H1 (cell line): ENCODE data around the gene FAM241A. TPM values are rescaled to one million over a fixed set of nuclear protein-coding genes. Genes with fewer than 3 reads are reported as not detected.

Experiments
- CTCF ChIA-PET: fragments of 300-600 bp; sonication (Branson Sonifier 250); formaldehyde crosslinking; loops from one replicate; lab custom pipeline; 2021; ENCODE audit not compliant: partially characterized antibody; lab: Charles Lee
- POLR2A ChIA-PET: fragments of 300-600 bp; sonication (Branson Sonifier 250); formaldehyde crosslinking; loops from one replicate; lab custom pipeline; 2021; ENCODE audit warnings: inconsistent platforms; ENCODE audit not compliant: partially characterized antibody; lab: Charles Lee
- DNase-seq, 2 experiments: peaks; one replicate each; pipeline versions ENCODE4 v3.0.0 to v3.0.0-alpha.2; 2010 to 2022; ENCODE audit warnings: low spot score in 2 of 2, low read depth in 1 of 2, mixed read lengths in 1 of 2
- FAIRE-seq: peaks from 2 replicates; lab custom pipeline; 2011; peaks lifted over from hg19 to GRCh38; lab: Jason Lieb, UNC
- H2AFZ ChIP-seq: 2 replicates; pipeline ENCODE4 v1.8.1; 2012; ENCODE audit warnings: low read length, inconsistent platforms
- H2AK5ac ChIP-seq: 2 replicates; pipeline ENCODE4 v1.6.1; 2013; ENCODE audit warnings: low read depth, low read length
- H2BK120ac ChIP-seq: replicated peaks from 2 replicates; pipeline ENCODE3; 2013; ENCODE audit warnings: low read depth, low read length, inconsistent platforms
- H2BK12ac ChIP-seq: 2 replicates; pipeline ENCODE4 v1.6.1; 2013; ENCODE audit warnings: low read depth, low read length
- H2BK15ac ChIP-seq: 2 replicates; pipeline ENCODE4 v1.6.1; 2013; ENCODE audit warnings: low read length
- H2BK20ac ChIP-seq: 2 replicates; pipeline ENCODE4 v1.6.1; 2013; ENCODE audit warnings: low read length
- H2BK5ac ChIP-seq: 2 replicates; pipeline ENCODE4 v1.6.1; 2013; ENCODE audit warnings: low read depth, low read length
- H3K14ac ChIP-seq: 2 replicates; pipeline ENCODE4 v1.6.1; 2013; ENCODE audit warnings: inconsistent platforms; ENCODE audit not compliant: insufficient read length
- H3K18ac ChIP-seq: 2 replicates; pipeline ENCODE4 v1.6.1; 2013; ENCODE audit warnings: low read length; ENCODE audit errors: extremely low read depth
- H3K23ac ChIP-seq: 2 replicates; pipeline ENCODE4 v1.6.1; 2013; ENCODE audit warnings: inconsistent platforms; ENCODE audit not compliant: insufficient read length
- H3K23me2 ChIP-seq: 2 replicates; pipeline ENCODE4 v1.6.1; 2013; ENCODE audit warnings: low read depth, low read length
- H3K27ac ChIP-seq: 2 replicates; pipeline ENCODE4 v1.6.1; 2011; ENCODE audit warnings: low read depth, low read length, inconsistent platforms
- H3K27me3 ChIP-seq, 4 experiments: replicated peaks in 1 of 4; 1 replicate in 1 of 4; 2 replicates in 3 of 4; pipeline versions ENCODE4 v1.6.1 to v1.8.1; 2011 to 2013; ENCODE audit warnings: low read length in 3 of 4, mild to moderate bottlenecking in 3 of 4, inconsistent platforms in 2 of 4, mixed read lengths in 2 of 4, moderate library complexity in 1 of 4; ENCODE audit not compliant: control insufficient read depth in 3 of 4, insufficient read depth in 3 of 4; ENCODE audit errors: extremely low read depth in 1 of 4
- H3K36me3 ChIP-seq, 4 experiments: 2 replicates each; pipeline versions ENCODE4 v1.6.1 to v1.8.1; 2011 to 2013; ENCODE audit warnings: mild to moderate bottlenecking in 4 of 4, low read length in 3 of 4, moderate library complexity in 2 of 4, control low read depth in 1 of 4, inconsistent platforms in 1 of 4; ENCODE audit not compliant: insufficient read depth in 4 of 4, control insufficient read depth in 2 of 4
- H3K4ac ChIP-seq: replicated peaks from 2 replicates; pipeline ENCODE3; 2013; ENCODE audit warnings: low read length, low read depth, mixed read lengths, inconsistent platforms; ENCODE audit not compliant: insufficient read length
- H3K4me1 ChIP-seq, 4 experiments: replicated peaks in 1 of 4; 1 replicate in 1 of 4; 2 replicates in 3 of 4; pipeline versions ENCODE4 v1.6.1 to v1.8.1; 2011 to 2013; ENCODE audit warnings: low read length in 3 of 4, inconsistent platforms in 2 of 4, mixed read lengths in 1 of 4; ENCODE audit not compliant: insufficient read depth in 4 of 4, control insufficient read depth in 3 of 4
- H3K4me2 ChIP-seq, 2 experiments: 2 replicates each; pipeline versions ENCODE4 v1.6.1 to v1.8.1; 2011 to 2013; ENCODE audit warnings: low read depth in 2 of 2, low read length in 2 of 2, control low read depth in 1 of 2, inconsistent platforms in 1 of 2, mild to moderate bottlenecking in 1 of 2; ENCODE audit not compliant: insufficient read depth in 1 of 2
- H3K4me3 ChIP-seq, 4 experiments: fragments of 200-600, 300-600 bp in 1 of 4; sonication (generic), shearing (Covaris generic), sonication (Bioruptor Twin) in 1 of 4; 2 replicates each; pipeline versions ENCODE4 v1.5.1 to v1.8.1; 2011 to 2016; ENCODE audit warnings: low read length in 4 of 4, low read depth in 3 of 4, control low read depth in 2 of 4, inconsistent platforms in 2 of 4, mild to moderate bottlenecking in 2 of 4, mixed read lengths in 1 of 4, moderate library complexity in 1 of 4; ENCODE audit not compliant: insufficient read depth in 2 of 4; ENCODE audit errors: extremely low read depth in 1 of 4
- H3K56ac ChIP-seq: replicated peaks from 2 replicates; pipeline ENCODE3; 2013; ENCODE audit warnings: low read depth, mild to moderate bottlenecking, mixed read lengths, low read length, inconsistent platforms; ENCODE audit not compliant: insufficient read length
- H3K79me1 ChIP-seq: 2 replicates; pipeline ENCODE4 v1.6.1; 2013; ENCODE audit warnings: low read depth, low read length, control low read depth
- H3K79me2 ChIP-seq, 2 experiments: 2 replicates each; pipeline versions ENCODE4 v1.6.1 to v1.8.1; 2012 to 2013; ENCODE audit warnings: low read length in 2 of 2, mild to moderate bottlenecking in 2 of 2, inconsistent platforms in 1 of 2; ENCODE audit not compliant: insufficient read depth in 2 of 2, control insufficient read depth in 1 of 2
- H3K9ac ChIP-seq, 4 experiments: replicated peaks in 1 of 4; 1 replicate in 1 of 4; 2 replicates in 3 of 4; pipeline versions ENCODE4 v1.6.1 to v1.8.1; 2011 to 2013; ENCODE audit warnings: low read depth in 3 of 4, low read length in 3 of 4, control low read depth in 2 of 4, mild to moderate bottlenecking in 2 of 4, moderate library complexity in 2 of 4, inconsistent platforms in 1 of 4; ENCODE audit errors: extremely low read depth in 1 of 4
- H3K9me3 ChIP-seq, 2 experiments: 2 replicates each; pipeline versions ENCODE4 v1.6.1 to v1.8.1; 2012 to 2013; ENCODE audit warnings: mild to moderate bottlenecking in 2 of 2, moderate library complexity in 2 of 2, control low read depth in 1 of 2, inconsistent platforms in 1 of 2, low read depth in 1 of 2, low read length in 1 of 2, mixed read lengths in 1 of 2; ENCODE audit not compliant: insufficient read depth in 2 of 2
- H4K20me1 ChIP-seq, 2 experiments: replicated peaks in 1 of 2; 2 replicates each; pipeline versions ENCODE3 to v1.8.1; 2011 to 2013; ENCODE audit warnings: inconsistent platforms in 2 of 2, low read length in 2 of 2, mild to moderate bottlenecking in 1 of 2; ENCODE audit not compliant: insufficient read depth in 2 of 2, control insufficient read depth in 1 of 2
- H4K5ac ChIP-seq: 2 replicates; pipeline ENCODE4 v1.6.1; 2013; ENCODE audit warnings: low read length, low read depth, mixed read lengths, inconsistent platforms; ENCODE audit not compliant: insufficient read length
- H4K8ac ChIP-seq: 2 replicates; pipeline ENCODE4 v1.8.0; 2013; ENCODE audit warnings: mild to moderate bottlenecking, moderate library complexity, low read length, inconsistent platforms; ENCODE audit not compliant: insufficient read depth; ENCODE audit errors: extremely low read depth
- H4K91ac ChIP-seq: replicated peaks from 2 replicates; pipeline ENCODE3; 2013; ENCODE audit warnings: low read length, mixed read lengths, inconsistent platforms; ENCODE audit not compliant: insufficient read length
- CHD1 ChIP-seq: IDR thresholded peaks from 2 replicates; pipeline ENCODE4 v1.6.1; 2012; ENCODE audit warnings: low read depth, low read length, improper control_type of control experiment
- POLR2A ChIP-seq, 2 experiments: IDR thresholded peaks; 1 replicate in 1 of 2; 2 replicates in 1 of 2; pipeline ENCODE4 v1.6.1; 2011; ENCODE audit warnings: low read depth in 2 of 2, low read length in 2 of 2, mild to moderate bottlenecking in 2 of 2; ENCODE audit errors: control extremely low read depth in 1 of 2
- SAP30 ChIP-seq: fragments of 300-600 bp; sonication (generic); IDR thresholded peaks from 2 replicates; pipeline ENCODE4 v1.7.1; 2012; ENCODE audit warnings: low read length, moderate library complexity, mild to moderate bottlenecking, inconsistent platforms; ENCODE audit not compliant: insufficient read depth, insufficient replicate concordance
- SIX5 ChIP-seq: IDR thresholded peaks from 2 replicates; pipeline ENCODE4 v1.6.1; 2011; ENCODE audit warnings: mild to moderate bottlenecking, low read depth, low read length
- TCF12 ChIP-seq: IDR thresholded peaks from 2 replicates; pipeline ENCODE4 v1.6.1; 2011; ENCODE audit warnings: low read depth, mild to moderate bottlenecking, low read length
- WGBS, 2 experiments: shearing (Covaris generic) in 1 of 2; methylation state at CpG; one replicate each; pipeline versions ENCODE4 v1.1.6 to v1.1.7; 2013 to 2015; ENCODE audit warnings: low lambda C conversion rate in 2 of 2, mixed read lengths in 2 of 2, inconsistent platforms in 1 of 2, low coverage in 1 of 2, missing lambda C conversion rate in 1 of 2; ENCODE audit not compliant: insufficient replicate concordance in 2 of 2, insufficient coverage in 1 of 2, insufficient read length in 1 of 2; ENCODE audit errors: extremely low coverage in 1 of 2, missing lambda C conversion rate in 1 of 2; 5-methylcytosine and 5-hydroxymethylcytosine counted together
- polyA plus RNA-seq, 7 experiments: library from polyadenylated mRNA; depleted of rRNA in 3 of 7; stranded (reverse) in 5 of 7; unstranded in 2 of 7; fragments of >200 nt in 5 of 7; fragments of 200-250 nt in 2 of 7; gene quantifications; 1 replicate in 5 of 7; 2 replicates in 1 of 7; 4 replicates in 1 of 7; pipeline versions ENCODE4 v1.2.1 to v1.2.3, GENCODE V29; 2011 to 2013; ENCODE audit warnings: missing spikeins in 2 of 7, mixed read lengths in 2 of 7
- total RNA-seq: library from RNA; stranded (reverse); fragmentation: NEBNext Ultra II Directional; extraction: Animal tissue kit (Norgen Biotek cat#: 25700); gene quantifications from 2 replicates; pipeline ENCODE4 v1.2.1, GENCODE V29; 2021
- TF ChIP-seq, protein P1 (sequence below), 3 experiments: IDR thresholded peaks; 1 replicate in 2 of 3; 2 replicates in 1 of 3; pipeline versions ENCODE4 v1.5.1 to v1.6.1; 2011; ENCODE audit warnings: low read length in 3 of 3, mild to moderate bottlenecking in 3 of 3, inconsistent platforms in 2 of 3, low read depth in 1 of 3, moderate library complexity in 1 of 3; ENCODE audit not compliant: insufficient read depth in 1 of 3; ENCODE audit errors: control extremely low read depth in 1 of 3

The FAM241A gene
- total and polyA plus RNA-seq, 2 of the 8 experiments (the other 6 are each of a cell fraction or from before 2014, with no cell fraction given), result 0.20 to 0.73 TPM

DNA sequence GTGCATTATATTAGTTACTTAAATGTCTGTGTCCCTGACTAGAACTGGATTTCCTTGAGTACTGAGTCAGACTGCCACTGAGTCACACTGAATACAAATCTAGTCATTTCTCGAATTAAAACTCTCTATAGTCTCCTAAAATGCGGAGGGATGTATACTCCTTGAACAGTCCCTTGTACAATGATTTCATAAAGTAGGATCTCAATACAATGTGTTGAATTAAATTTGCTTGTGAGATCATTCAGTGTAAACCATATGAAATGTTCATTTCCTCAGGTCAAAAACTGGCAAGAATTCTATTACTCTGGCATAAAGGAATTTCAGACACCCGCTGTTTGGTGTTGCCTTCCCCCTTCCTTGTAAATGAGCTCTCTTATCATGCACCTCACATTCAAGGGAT, 17.5 kb upstream of the FAM241A start:
- Histone ChIP-seq H3K4ac (no peak overlapping the region), H3K9me3 (no peaks in the 10 kb centered on the region), H3K14ac (no peak overlapping the region), H2BK20ac (no peak overlapping the region), H3K4me2 (peak overlapping the region; percentile 8 to 36; a peak in 2 of 4 replicates), H2AK5ac (no peak overlapping the region), H3K27ac (no peak overlapping the region), H4K20me1 (no peaks in the 10 kb centered on the region), H2BK5ac (no peak overlapping the region), H3K56ac (no peak overlapping the region), H3K79me2 (no peaks in the 10 kb centered on the region), H3K18ac (no peak overlapping the region), H3K4me3 (peak overlapping the region in 1 of 4 experiments; percentile 16; a peak in 1 of 8 replicates), H3K23me2 (no peaks in the 10 kb centered on the region), H3K23ac (no peak overlapping the region), H2BK12ac (no peak overlapping the region), H2BK120ac (no peak overlapping the region), H2AFZ (peak overlapping the region; percentile 18; the same call in 1 of the 2 replicates), H3K79me1 (no peaks in the 10 kb centered on the region), H2BK15ac (no peak overlapping the region), H3K27me3 (no peaks in the 10 kb centered on the region), H3K36me3 (no peaks in the 10 kb centered on the region), H4K91ac (no peak overlapping the region), H3K4me1 (peaks cover 2 to 17% (median 8%) of the 10 kb centered on the region in 4 experiments; a peak in 4 of 7 replicates), H3K9ac (no peak overlapping the region), H4K5ac (no peak overlapping the region), H4K8ac (no peak overlapping the region)
- CTCF ChIA-PET, result interaction anchor here (1.2 kb wide), 1 partner anchor 98 kb away, joined by 3 read pairs; no protein-coding TSS in a partner anchor
- DNase-seq, result no peak
- WGBS, 2 experiments, result 59% methylated on average over 3 of the region's 3 CpGs; no CpG with 5 or more reads in 1 of the 2 experiments
- POLR2A ChIA-PET, result interaction anchor here (1.0 kb wide), 1 partner anchor 42 kb away, joined by 3 read pairs; no protein-coding TSS in a partner anchor
- FAIRE-seq, result peak; percentile 68
- TF ChIP-seq SIX5 (no peak), SAP30 (no peak), CHD1 (no peak), POLR2A (IDR thresholded peaks at IDR 0.05; ENCODE audit: control extremely low read depth in 1 of 2, low read depth in 2 of 2, low read length in 2 of 2) (no peak), TCF12 (no peak)
- TF ChIP-seq, protein P1, sequence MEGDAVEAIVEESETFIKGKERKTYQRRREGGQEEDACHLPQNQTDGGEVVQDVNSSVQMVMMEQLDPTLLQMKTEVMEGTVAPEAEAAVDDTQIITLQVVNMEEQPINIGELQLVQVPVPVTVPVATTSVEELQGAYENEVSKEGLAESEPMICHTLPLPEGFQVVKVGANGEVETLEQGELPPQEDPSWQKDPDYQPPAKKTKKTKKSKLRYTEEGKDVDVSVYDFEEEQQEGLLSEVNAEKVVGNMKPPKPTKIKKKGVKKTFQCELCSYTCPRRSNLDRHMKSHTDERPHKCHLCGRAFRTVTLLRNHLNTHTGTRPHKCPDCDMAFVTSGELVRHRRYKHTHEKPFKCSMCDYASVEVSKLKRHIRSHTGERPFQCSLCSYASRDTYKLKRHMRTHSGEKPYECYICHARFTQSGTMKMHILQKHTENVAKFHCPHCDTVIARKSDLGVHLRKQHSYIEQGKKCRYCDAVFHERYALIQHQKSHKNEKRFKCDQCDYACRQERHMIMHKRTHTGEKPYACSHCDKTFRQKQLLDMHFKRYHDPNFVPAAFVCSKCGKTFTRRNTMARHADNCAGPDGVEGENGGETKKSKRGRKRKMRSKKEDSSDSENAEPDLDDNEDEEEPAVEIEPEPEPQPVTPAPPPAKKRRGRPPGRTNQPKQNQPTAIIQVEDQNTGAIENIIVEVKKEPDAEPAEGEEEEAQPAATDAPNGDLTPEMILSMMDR (IDR thresholded peaks at IDR 0.05; ENCODE audit: control extremely low read depth in 1 of 3, insufficient read depth in 1 of 3, low read depth in 1 of 3, low read length in 3 of 3), result no peak
